Endothelial cell of umbilical vein (primary cell): Measurements from ENCODE around the gene MN1. TPM values are rescaled to one million over a fixed set of nuclear protein-coding genes. Genes with fewer than 3 reads are reported as not detected.

Experiments used
- BruUV-seq: library from RNA; stranded (reverse); fragments of 400-500 nt; replicated peaks from 2 replicates; lab custom pipeline; 2021; lab: Mats Ljungman, UMichigan
- CTCF ChIA-PET: fragments of 300-600, 350-600 bp; sonication (Branson Sonifier 250); formaldehyde crosslinking; loops from one replicate; lab custom pipeline; 2021; ENCODE audit warnings: antibody characterized with exemption, inconsistent platforms; lab: Charles Lee
- POLR2A ChIA-PET: fragments of 300-600, 350-600 bp; sonication (Branson Sonifier 250); formaldehyde crosslinking; loops from one replicate; lab custom pipeline; 2021; ENCODE audit warnings: antibody characterized with exemption, inconsistent platforms; lab: Charles Lee
- DNase-seq: peaks from one replicate; pipeline ENCODE4 v3.0.0-alpha.2; 2011; ENCODE audit warnings: low read depth, low spot score
- FAIRE-seq: peaks from 2 replicates; lab custom pipeline; 2011; peaks lifted over from hg19 to GRCh38; lab: Jason Lieb, UNC
- H2AFZ ChIP-seq: 2 replicates; pipeline ENCODE4 v1.6.0; 2012; ENCODE audit warnings: low read depth, low read length, control low read depth, inconsistent platforms
- H3K27ac ChIP-seq: 2 replicates; pipeline ENCODE4 v1.5.1; 2011; ENCODE audit warnings: low read depth, mild to moderate bottlenecking, control low read depth, low read length, moderate library complexity; ENCODE audit not compliant: insufficient read depth
- H3K27me3 ChIP-seq, 2 experiments: 2 replicates each; pipeline versions ENCODE4 v1.6.0 to v1.6.1; 2011; ENCODE audit warnings: low read length in 2 of 2, mixed read lengths in 1 of 2; ENCODE audit not compliant: control insufficient read depth in 2 of 2, insufficient read depth in 2 of 2
- H3K36me3 ChIP-seq, 2 experiments: 2 replicates in 1 of 2; 3 replicates in 1 of 2; pipeline ENCODE4 v1.5.1; 2011; ENCODE audit warnings: low read length in 2 of 2, mild to moderate bottlenecking in 1 of 2, moderate library complexity in 1 of 2; ENCODE audit not compliant: control insufficient read depth in 2 of 2, insufficient read depth in 2 of 2; ENCODE audit errors: extremely low read depth in 1 of 2
- H3K4me1 ChIP-seq: 3 replicates; pipeline ENCODE4 v1.5.1; 2011; ENCODE audit warnings: mild to moderate bottlenecking, low read length; ENCODE audit not compliant: control insufficient read depth, insufficient read depth; ENCODE audit errors: extremely low read depth
- H3K4me2 ChIP-seq: 2 replicates; pipeline ENCODE4 v1.6.1; 2011; ENCODE audit warnings: low read length, control low read depth, mixed read lengths; ENCODE audit not compliant: insufficient read depth
- H3K4me3 ChIP-seq, 3 experiments: fragments of 200-600 bp in 1 of 3; sonication (generic), shearing (Covaris generic) in 1 of 3; replicated peaks in 1 of 3; 2 replicates each; pipeline ENCODE4 v1.5.1; 2011 to 2016; ENCODE audit warnings: control low read depth in 3 of 3, low read length in 3 of 3, mild to moderate bottlenecking in 2 of 3, inconsistent platforms in 1 of 3, low read depth in 1 of 3, moderate library complexity in 1 of 3; ENCODE audit not compliant: insufficient read depth in 1 of 3
- H3K79me2 ChIP-seq: 2 replicates; pipeline ENCODE4 v1.6.0; 2012; ENCODE audit warnings: low read length, inconsistent platforms; ENCODE audit not compliant: control insufficient read depth, insufficient read depth
- H3K9ac ChIP-seq: replicated peaks from 2 replicates; pipeline ENCODE3; 2011; ENCODE audit warnings: low read length, control low read depth; ENCODE audit not compliant: insufficient read depth; ENCODE audit errors: extremely low read depth
- H3K9me1 ChIP-seq: replicated peaks from 3 replicates; pipeline ENCODE4 v1.6.0; 2011; ENCODE audit warnings: mild to moderate bottlenecking, low read length; ENCODE audit not compliant: control insufficient read depth, insufficient read depth; ENCODE audit errors: extremely low read depth
- H3K9me3 ChIP-seq: replicated peaks from 2 replicates; pipeline ENCODE4 v1.5.1; 2012; ENCODE audit warnings: low read length, inconsistent platforms; ENCODE audit not compliant: control insufficient read depth, insufficient read depth
- H4K20me1 ChIP-seq: replicated peaks from 2 replicates; pipeline ENCODE3; 2011; ENCODE audit warnings: mild to moderate bottlenecking, low read length; ENCODE audit not compliant: control insufficient read depth, insufficient read depth; ENCODE audit errors: extremely low read depth
- EZH2 ChIP-seq: IDR thresholded peaks from 2 replicates; pipeline ENCODE4 v1.6.1; 2012; ENCODE audit warnings: borderline replicate concordance, low read depth, mild to moderate bottlenecking, moderate library complexity, low read length, inconsistent platforms; ENCODE audit not compliant: severe bottlenecking
- FOS ChIP-seq: IDR thresholded peaks from 2 replicates; pipeline ENCODE4 v1.6.1; 2011; ENCODE audit warnings: mild to moderate bottlenecking, low read length, moderate library complexity, borderline replicate concordance; ENCODE audit not compliant: insufficient read depth
- GATA2 ChIP-seq: IDR thresholded peaks from 2 replicates; pipeline ENCODE4 v1.7.0; 2011; ENCODE audit warnings: low read depth, mild to moderate bottlenecking, moderate library complexity, mixed read lengths, low read length; ENCODE audit not compliant: insufficient read length, insufficient read depth
- JUN ChIP-seq: IDR thresholded peaks from 2 replicates; pipeline ENCODE4 v1.6.1; 2011; ENCODE audit warnings: borderline replicate concordance, low read depth; ENCODE audit not compliant: insufficient read length, insufficient read depth
- MYC ChIP-seq: IDR thresholded peaks from one replicate; pipeline ENCODE4 v1.6.1; 2011; ENCODE audit warnings: mild to moderate bottlenecking, low read depth, low read length
- POLR2A ChIP-seq: IDR thresholded peaks from 2 replicates; pipeline ENCODE4 v1.6.1; 2012; ENCODE audit warnings: low read depth, mild to moderate bottlenecking, control low read depth, low read length
- POLR2AphosphoS5 ChIP-seq: IDR thresholded peaks from 2 replicates; pipeline ENCODE4 v1.6.1; 2012; ENCODE audit warnings: low read depth, mild to moderate bottlenecking, control low read depth, low read length, moderate library complexity; ENCODE audit not compliant: insufficient read depth
- dilution Hi-C: fragments of 300-500 bp; cut with MboI; formaldehyde crosslinking; loops from one replicate; pipeline ENCODE4 v1.15.0; 2019; ENCODE audit warnings: low sequenced_read_pairs; ENCODE audit not compliant: extremely low pct_ligation_motif_present
- intact Hi-C: fragments of 100-400 bp; cut with micrococcal nuclease; formaldehyde crosslinking; loops from one replicate; pipeline ENCODE4 v1.10.0; 2022
- polyA plus RNA-seq, 4 experiments: library from polyadenylated mRNA; depleted of rRNA in 3 of 4; stranded (reverse) in 3 of 4; unstranded in 1 of 4; fragments of >200 nt; gene quantifications; 2 replicates each; pipeline versions ENCODE4 v1.2.1 to v1.2.3, GENCODE V29; 2011 to 2012; ENCODE audit warnings: missing spikeins in 1 of 4
- total RNA-seq: library from RNA; stranded (reverse); gene quantifications from 2 replicates; pipeline ENCODE4 v1.2.3, GENCODE V29; 2021
- TF ChIP-seq, protein P1 (sequence below): IDR thresholded peaks from 2 replicates; pipeline ENCODE4 v1.6.1; 2011; ENCODE audit not compliant: insufficient read depth, insufficient read length
- TF ChIP-seq, protein P2 (sequence below), 2 donors: IDR thresholded peaks; 1 replicate in 1 of 2; 2 replicates in 1 of 2; pipeline ENCODE4 v1.5.1; 2011; ENCODE audit warnings: low read length in 2 of 2, mild to moderate bottlenecking in 2 of 2, moderate library complexity in 2 of 2, control low read depth in 1 of 2, inconsistent platforms in 1 of 2, low read depth in 1 of 2; ENCODE audit not compliant: insufficient read depth in 1 of 2; ENCODE audit errors: extremely low read depth in 1 of 2

The MN1 gene
- total and polyA plus RNA-seq, 2 donors (not counting 3 experiments of a cell fraction or from before 2014, with no cell fraction given) = 3.8 to 5.2 TPM

DNA sequence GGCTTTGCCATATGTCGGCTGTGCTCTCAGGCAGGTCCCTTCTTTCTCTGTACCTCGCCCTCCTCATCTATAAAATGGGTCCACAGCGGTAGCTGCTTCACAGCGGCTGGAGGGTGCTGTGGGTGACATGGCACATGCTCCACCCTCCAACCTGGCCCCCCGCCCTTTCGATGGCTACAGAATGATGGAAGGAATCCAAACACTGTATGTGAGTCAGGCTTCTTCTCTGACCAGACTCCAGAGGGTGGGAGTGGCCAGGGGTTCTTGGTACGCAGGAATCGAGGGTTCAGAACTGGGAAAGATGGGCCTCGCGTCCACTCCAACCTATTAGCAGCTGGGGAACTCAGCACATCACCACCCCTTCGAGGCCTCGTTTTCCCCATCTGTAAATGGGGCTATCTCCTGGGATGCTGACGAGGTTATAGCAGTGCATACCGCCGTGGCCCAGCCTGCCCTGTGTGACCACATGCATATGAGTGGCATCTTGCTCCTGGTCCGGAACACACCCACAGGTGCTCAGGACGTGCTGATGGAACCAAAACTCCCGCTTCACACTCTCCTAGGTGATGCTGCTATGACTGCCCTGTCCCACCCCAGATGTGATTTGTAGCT is 26.4 kb downstream of the MN1 start:
- dilution Hi-C loops (no loop called here), intact Hi-C loops (no loop called here)
- ChIA-PET POLR2A (no interaction called here), CTCF (no interaction called here)
- FAIRE-seq = no peak
- Histone ChIP-seq H3K4me2 (no peak overlapping the region), H2AFZ (no peak overlapping the region), H3K36me3 (no peaks in the 10 kb centered on the region), H3K79me2 (no peaks in the 10 kb centered on the region), H3K4me3 (no peak overlapping the region), H3K9ac (no peak overlapping the region), H3K9me3 (no peaks in the 10 kb centered on the region), H3K4me1 (peaks cover 7% of the 10 kb centered on the region), H4K20me1 (no peaks in the 10 kb centered on the region), H3K9me1 (no peaks in the 10 kb centered on the region), H3K27me3 (no peaks in the 10 kb centered on the region), H3K27ac (no peak overlapping the region)
- no peak for DNase-seq
- no peak for TF ChIP-seq GATA2
- no peak for TF ChIP-seq EZH2
- TF ChIP-seq, protein P1, sequence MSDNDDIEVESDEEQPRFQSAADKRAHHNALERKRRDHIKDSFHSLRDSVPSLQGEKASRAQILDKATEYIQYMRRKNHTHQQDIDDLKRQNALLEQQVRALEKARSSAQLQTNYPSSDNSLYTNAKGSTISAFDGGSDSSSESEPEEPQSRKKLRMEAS = no peak
- no peak for TF ChIP-seq JUN
- TF ChIP-seq MYC = no peak
- TF ChIP-seq FOS = no peak
- TF ChIP-seq, protein P2, sequence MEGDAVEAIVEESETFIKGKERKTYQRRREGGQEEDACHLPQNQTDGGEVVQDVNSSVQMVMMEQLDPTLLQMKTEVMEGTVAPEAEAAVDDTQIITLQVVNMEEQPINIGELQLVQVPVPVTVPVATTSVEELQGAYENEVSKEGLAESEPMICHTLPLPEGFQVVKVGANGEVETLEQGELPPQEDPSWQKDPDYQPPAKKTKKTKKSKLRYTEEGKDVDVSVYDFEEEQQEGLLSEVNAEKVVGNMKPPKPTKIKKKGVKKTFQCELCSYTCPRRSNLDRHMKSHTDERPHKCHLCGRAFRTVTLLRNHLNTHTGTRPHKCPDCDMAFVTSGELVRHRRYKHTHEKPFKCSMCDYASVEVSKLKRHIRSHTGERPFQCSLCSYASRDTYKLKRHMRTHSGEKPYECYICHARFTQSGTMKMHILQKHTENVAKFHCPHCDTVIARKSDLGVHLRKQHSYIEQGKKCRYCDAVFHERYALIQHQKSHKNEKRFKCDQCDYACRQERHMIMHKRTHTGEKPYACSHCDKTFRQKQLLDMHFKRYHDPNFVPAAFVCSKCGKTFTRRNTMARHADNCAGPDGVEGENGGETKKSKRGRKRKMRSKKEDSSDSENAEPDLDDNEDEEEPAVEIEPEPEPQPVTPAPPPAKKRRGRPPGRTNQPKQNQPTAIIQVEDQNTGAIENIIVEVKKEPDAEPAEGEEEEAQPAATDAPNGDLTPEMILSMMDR (IDR thresholded peaks at IDR 0.05; ENCODE audit: extremely low read depth in 1 of 2, insufficient read depth in 1 of 2, low read depth in 1 of 2, low read length in 2 of 2) = no peak
- no peak for TF ChIP-seq POLR2AphosphoS5
- TF ChIP-seq POLR2A = no peak
- no TSS peak for BruUV-seq
